IPS-20b (cell line): ENCODE measurements around the gene GCNT3.

Experiments used
- H3K27ac ChIP-seq: one replicate; pipeline ENCODE4 v1.5.1; 2013; ENCODE audit warnings: low read length
- H3K27me3 ChIP-seq: 2 replicates; pipeline ENCODE4 v1.6.1; 2013; ENCODE audit warnings: mild to moderate bottlenecking, low read length, inconsistent platforms; ENCODE audit not compliant: insufficient read depth
- H3K36me3 ChIP-seq: 2 replicates; pipeline ENCODE4 v1.6.1; 2013; ENCODE audit warnings: low read depth, mild to moderate bottlenecking, inconsistent platforms, low read length, moderate library complexity; ENCODE audit not compliant: insufficient read depth
- H3K4me1 ChIP-seq: 2 replicates; pipeline ENCODE4 v1.6.1; 2013; ENCODE audit warnings: mild to moderate bottlenecking, control low read depth, inconsistent platforms, low read length, moderate library complexity; ENCODE audit not compliant: insufficient read depth
- H3K4me3 ChIP-seq: 2 replicates; pipeline ENCODE4 v1.5.1; 2013; ENCODE audit warnings: mild to moderate bottlenecking, low read length, inconsistent platforms
- H3K9ac ChIP-seq: 2 replicates; pipeline ENCODE4 v1.6.1; 2013; ENCODE audit warnings: low read depth, mild to moderate bottlenecking, inconsistent platforms, low read length, moderate library complexity
- H3K9me3 ChIP-seq: 2 replicates; pipeline ENCODE4 v1.6.1; 2013; ENCODE audit warnings: mild to moderate bottlenecking, low read depth, low read length, inconsistent platforms; ENCODE audit not compliant: insufficient read depth

GCNT3 gene, protein sequence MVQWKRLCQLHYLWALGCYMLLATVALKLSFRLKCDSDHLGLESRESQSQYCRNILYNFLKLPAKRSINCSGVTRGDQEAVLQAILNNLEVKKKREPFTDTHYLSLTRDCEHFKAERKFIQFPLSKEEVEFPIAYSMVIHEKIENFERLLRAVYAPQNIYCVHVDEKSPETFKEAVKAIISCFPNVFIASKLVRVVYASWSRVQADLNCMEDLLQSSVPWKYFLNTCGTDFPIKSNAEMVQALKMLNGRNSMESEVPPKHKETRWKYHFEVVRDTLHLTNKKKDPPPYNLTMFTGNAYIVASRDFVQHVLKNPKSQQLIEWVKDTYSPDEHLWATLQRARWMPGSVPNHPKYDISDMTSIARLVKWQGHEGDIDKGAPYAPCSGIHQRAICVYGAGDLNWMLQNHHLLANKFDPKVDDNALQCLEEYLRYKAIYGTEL

GRCh38 chr15:59611276-59612260 is at the start of gene GCNT3:
Gene GCNT3 (plus strand): TSS chr15:59611783. CDS start chr15:59618239, 6,456 bp downstream.
- Histone ChIP-seq H3K9ac (no peak within 1 kb of the TSS), H3K27ac (no peak within 1 kb of the TSS)

GRCh38 chr15:59562448-59563186 is 49.0 kb upstream of the GCNT3 start:
- H3K27me3 ChIP-seq = no peaks in the 10 kb centered on the region
- H3K36me3 ChIP-seq = no peaks in the 10 kb centered on the region
- no peak overlapping the region for H3K4me3 ChIP-seq
- no peaks in the 10 kb centered on the region; the same call in 1 of the 2 replicates for H3K9me3 ChIP-seq
- no peaks in the 10 kb centered on the region for H3K4me1 ChIP-seq
- H3K27ac ChIP-seq = no peak overlapping the region
- no peak overlapping the region for H3K9ac ChIP-seq

More at GRCh38 chr15:59611276-59612260, at the start of gene GCNT3:
- Histone ChIP-seq H3K4me1 (no peaks in the 10 kb centered on the region), H3K4me3 (no peak within 1 kb of the TSS), H3K9me3 (no peaks in the 10 kb centered on the region), H3K27me3 (no peaks in the 10 kb centered on the region; the same call in 1 of the 2 replicates), H3K36me3 (no peaks in the 10 kb centered on the region)

DNA sequence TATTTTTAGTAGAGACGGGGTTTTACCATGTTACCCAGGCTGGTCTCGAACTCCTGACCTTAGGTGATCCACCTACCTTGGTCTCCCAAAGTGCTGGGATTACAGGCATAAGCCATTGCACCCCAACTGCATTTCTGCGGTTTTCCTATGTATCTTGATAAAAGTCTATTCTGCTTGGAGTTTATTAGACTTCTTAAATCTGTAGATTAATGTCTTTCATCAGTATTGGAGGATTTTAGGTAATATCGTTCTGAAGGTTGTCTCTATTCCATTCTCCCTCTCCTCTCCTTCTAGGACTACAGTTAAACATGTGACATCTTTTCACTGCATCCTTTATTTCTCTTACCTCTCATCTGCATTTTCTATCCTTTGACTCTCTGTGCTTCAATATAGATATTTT is 46.3 kb upstream of the GCNT3 start:
- no peak overlapping the region for H3K9ac ChIP-seq
- no peaks in the 10 kb centered on the region; the same call in 1 of the 2 replicates for H3K9me3 ChIP-seq
- H3K27me3 ChIP-seq = no peaks in the 10 kb centered on the region
- H3K4me1 ChIP-seq = 0 out of 2 replicates have a peak, but pooled peaks cover 2% of the 10 kb centered on the region
- no peak overlapping the region for H3K27ac ChIP-seq
- no peak overlapping the region for H3K4me3 ChIP-seq
- H3K36me3 ChIP-seq = no peaks in the 10 kb centered on the region

DNA sequence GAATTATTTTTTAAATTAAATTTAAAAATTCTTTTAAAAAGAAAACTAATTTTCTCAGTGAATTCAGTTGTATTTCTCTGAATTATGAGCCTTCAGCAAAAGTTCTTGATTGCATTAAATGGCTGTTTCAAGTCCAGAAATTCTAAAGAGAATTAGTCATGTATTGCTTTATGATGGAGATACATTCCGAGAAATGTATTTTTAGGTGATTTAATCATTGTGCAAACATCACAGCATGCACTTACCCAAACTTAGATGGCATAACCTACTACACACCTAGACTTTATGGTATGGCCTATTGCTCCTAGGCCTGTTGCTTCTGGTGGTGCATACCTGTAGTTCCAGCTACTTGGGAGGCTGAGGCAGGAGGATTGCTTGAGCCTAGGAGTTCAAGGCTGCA is 44.3 kb upstream of the GCNT3 start:
- Histone ChIP-seq H3K4me1 (0 out of 2 replicates have a peak, but pooled peaks cover 4% of the 10 kb centered on the region), H3K4me3 (no peak overlapping the region)

GRCh38 chr15:59569477-59569876 is 42.1 kb upstream of the GCNT3 start:
- Histone ChIP-seq H3K4me1 (0 out of 2 replicates have a peak, but pooled peaks cover 4% of the 10 kb centered on the region), H3K9me3 (no peaks in the 10 kb centered on the region; the same call in 1 of the 2 replicates), H3K27me3 (no peaks in the 10 kb centered on the region), H3K27ac (no peak overlapping the region), H3K9ac (no peak overlapping the region), H3K4me3 (no peak overlapping the region), H3K36me3 (no peaks in the 10 kb centered on the region)

More for the DNA sequence above, 44.3 kb upstream of the GCNT3 start:
- H3K36me3 ChIP-seq = no peaks in the 10 kb centered on the region
- H3K9ac ChIP-seq = no peak overlapping the region
- H3K9me3 ChIP-seq = no peaks in the 10 kb centered on the region; the same call in 1 of the 2 replicates
- H3K27me3 ChIP-seq = no peaks in the 10 kb centered on the region
- H3K27ac ChIP-seq = no peak overlapping the region

GRCh38 chr15:59570315-59570714 is 41.3 kb upstream of the GCNT3 start:
- 0 out of 2 replicates have a peak, but pooled peaks cover 4% of the 10 kb centered on the region for H3K4me1 ChIP-seq
- no peak overlapping the region for H3K27ac ChIP-seq
- H3K36me3 ChIP-seq = no peaks in the 10 kb centered on the region
- H3K27me3 ChIP-seq = no peaks in the 10 kb centered on the region
- H3K9ac ChIP-seq = no peak overlapping the region
- H3K4me3 ChIP-seq = no peak overlapping the region
- no peaks in the 10 kb centered on the region; the same call in 1 of the 2 replicates for H3K9me3 ChIP-seq

DNA sequence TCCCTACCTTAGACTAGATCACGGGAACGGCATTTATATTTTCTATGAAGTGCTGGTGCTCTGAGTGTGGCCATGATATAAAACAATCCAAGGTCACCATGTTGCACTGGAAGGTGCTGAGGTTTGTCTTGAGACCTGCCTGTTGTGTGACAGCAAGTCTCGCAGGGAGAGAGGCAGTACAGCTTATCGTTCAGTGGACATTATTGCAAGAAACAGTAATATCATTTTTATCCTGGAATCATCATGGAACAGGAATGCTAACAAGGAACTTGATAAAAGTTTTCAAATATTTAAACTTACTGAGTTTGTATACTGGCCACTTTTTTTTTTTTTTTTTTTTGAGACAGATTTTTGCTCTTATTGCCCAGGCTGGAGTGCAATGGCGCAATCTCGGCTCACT is 40.0 kb upstream of the GCNT3 start:
- Histone ChIP-seq H3K36me3 (no peaks in the 10 kb centered on the region), H3K4me3 (no peak overlapping the region), H3K27me3 (no peaks in the 10 kb centered on the region), H3K4me1 (0 out of 2 replicates have a peak, but pooled peaks cover 4% of the 10 kb centered on the region), H3K27ac (no peak overlapping the region), H3K9ac (no peak overlapping the region), H3K9me3 (no peaks in the 10 kb centered on the region)

GRCh38 chr15:59583088-59583487 is 28.5 kb upstream of the GCNT3 start:
- Histone ChIP-seq H3K4me1 (no peaks in the 10 kb centered on the region), H3K27me3 (no peaks in the 10 kb centered on the region), H3K36me3 (no peaks in the 10 kb centered on the region), H3K9me3 (no peaks in the 10 kb centered on the region), H3K4me3 (no peak overlapping the region), H3K27ac (no peak overlapping the region), H3K9ac (no peak overlapping the region)

GRCh38 chr15:59587085-59587826 is 24.3 kb upstream of the GCNT3 start:
- H3K27me3 ChIP-seq = no peaks in the 10 kb centered on the region
- no peak overlapping the region for H3K27ac ChIP-seq
- H3K9ac ChIP-seq = no peak overlapping the region
- H3K9me3 ChIP-seq = no peaks in the 10 kb centered on the region
- no peak overlapping the region for H3K4me3 ChIP-seq
- H3K36me3 ChIP-seq = no peaks in the 10 kb centered on the region
- H3K4me1 ChIP-seq = no peaks in the 10 kb centered on the region

- H3K9ac ChIP-seq = no peak overlapping the region
- H3K27me3 ChIP-seq = no peaks in the 10 kb centered on the region
- no peak overlapping the region for H3K27ac ChIP-seq
- H3K36me3 ChIP-seq = no peaks in the 10 kb centered on the region
- no peak overlapping the region for H3K4me3 ChIP-seq
- H3K4me1 ChIP-seq = no peaks in the 10 kb centered on the region
- H3K9me3 ChIP-seq = no peaks in the 10 kb centered on the region
Observed at GRCh38 chr15:59590027-59590426, 21.6 kb upstream of the GCNT3 start.
